ENCODE measurements around the gene CPT1B. TPM values are rescaled to one million over a fixed set of nuclear protein-coding genes. Genes with fewer than 3 reads are reported as not detected.

Gene CPT1B
- total RNA-seq, 1 donor from 2014 or later = 32.2 TPM

- ChIA-PET POLR2A (interaction anchor here (0.9 to 16.7 kb wide), 8 partner anchors 10 to 81 kb away, joined by 5 to 946 read pairs (median 18); partner anchors contain the start of genes CHKB, LMF2, NCAPH2 and SCO2), CTCF (interaction anchor here (0.9 to 1.9 kb wide), 7 partner anchors 10 to 297 kb away, joined by 3 to 15 read pairs (median 8); partner anchors contain the start of genes SCO2 and SYCE3)
- Mint-ChIP-seq H3K27ac (peak overlapping the region; percentile 71), H3K27me3 (no peaks in the 10 kb centered on the region), H3K4me1 (peaks cover 35% of the 10 kb centered on the region), H3K36me3 (ENCODE audit: low read depth) (no peaks in the 10 kb centered on the region), H3K4me3 (peak overlapping the region; percentile 75), H3K9me3 (no peaks in the 10 kb centered on the region)
- TF ChIP-seq CTCF (IDR thresholded peaks at IDR 0.05) = no peak
- intact Hi-C loops (cut with micrococcal nuclease) = loop anchor here (1.0 to 10.0 kb wide), 2 partner anchors 13 to 584 kb away; partner anchors contain the start of genes PIM3 and SYCE3
- ATAC-seq (ENCODE audit: low read depth) = peak; percentile 25
- peak; percentile 26 for DNase-seq
These were observed 29.1 kb downstream of the CPT1B start for GRCh38 chr22:50548921-50549790.

GRCh38 chr22:50548040-50548920, 29.9 kb downstream of the CPT1B start:
- DNase-seq = peak; percentile 60
- H3K27me3 Mint-ChIP-seq = no peaks in the 10 kb centered on the region
- H3K4me1 Mint-ChIP-seq = peaks cover 35% of the 10 kb centered on the region
- ChIA-PET POLR2A (interaction anchor here (0.7 to 16.7 kb wide), 15 partner anchors 9 to 80 kb away, joined by 3 to 946 read pairs (median 6); partner anchors contain the start of genes CHKB, LMF2, NCAPH2 and SCO2), CTCF (interaction anchor here (0.9 to 1.9 kb wide), 7 partner anchors 9 to 296 kb away, joined by 3 to 15 read pairs (median 8); partner anchors contain the start of genes SCO2 and SYCE3)
- intact Hi-C loops (cut with micrococcal nuclease) = loop anchor here (1.0 to 10.0 kb wide), 2 partner anchors 14 to 583 kb away; partner anchors contain the start of genes PIM3 and SYCE3
- TF ChIP-seq CTCF (IDR thresholded peaks at IDR 0.05) = no peak
- H3K4me3 Mint-ChIP-seq = peak overlapping the region; percentile 57
- peak overlapping the region; percentile 65 for H3K27ac Mint-ChIP-seq
- no peaks in the 10 kb centered on the region for H3K36me3 Mint-ChIP-seq (ENCODE audit: low read depth)
- H3K9me3 Mint-ChIP-seq = no peaks in the 10 kb centered on the region
- ATAC-seq (ENCODE audit: low read depth) = peak; percentile 45

- ATAC-seq (ENCODE audit: low read depth) (no peak), DNase-seq (no peak)
- Mint-ChIP-seq H3K4me1 (peaks cover 39% of the 10 kb centered on the region), H3K27me3 (no peaks in the 10 kb centered on the region), H3K4me3 (no peak overlapping the region), H3K36me3 (ENCODE audit: low read depth) (peaks cover 3% of the 10 kb centered on the region), H3K27ac (no peak overlapping the region), H3K9me3 (peaks cover 2% of the 10 kb centered on the region)
- intact Hi-C loops (cut with micrococcal nuclease) = loop anchor here (10.0 kb wide), 1 partner anchor 583 kb away; the partner anchor contains the start of gene PIM3
- ChIA-PET POLR2A (interaction anchor here (0.8 to 16.7 kb wide), 13 partner anchors 8 to 79 kb away, joined by 3 to 946 read pairs (median 8); partner anchors contain the start of genes CHKB, LMF2, NCAPH2 and SCO2), CTCF (interaction anchor here (1.1 to 1.9 kb wide), 4 partner anchors 16 to 74 kb away, joined by 3 to 14 read pairs (median 8); partner anchors contain the start of genes SCO2 and SYCE3)
- no peak for TF ChIP-seq CTCF (IDR thresholded peaks at IDR 0.05)
These were observed 30.8 kb downstream of the CPT1B start for GRCh38 chr22:50547263-50547985.

- intact Hi-C loops (cut with micrococcal nuclease) = loop anchor here (10.0 kb wide), 1 partner anchor 582 kb away; the partner anchor contains the start of gene PIM3
- ATAC-seq (ENCODE audit: low read depth) = no peak
- peaks cover 47% of the 10 kb centered on the region for H3K4me1 Mint-ChIP-seq
- no peak for TF ChIP-seq CTCF (IDR thresholded peaks at IDR 0.05)
- ChIA-PET POLR2A (interaction anchor here (1.5 to 16.7 kb wide), 4 partner anchors 16 to 76 kb away, joined by 5 to 946 read pairs (median 18); partner anchors contain the start of genes CHKB, SCO2 and TYMP), CTCF (interaction anchor here (0.6 to 1.5 kb wide), 2 partner anchors 11 to 21 kb away, joined by 4 to 6 read pairs; partner anchors contain the start of gene SCO2)
- H3K4me3 Mint-ChIP-seq = no peak overlapping the region
- H3K27ac Mint-ChIP-seq = no peak overlapping the region
- peaks cover 7% of the 10 kb centered on the region for H3K36me3 Mint-ChIP-seq (ENCODE audit: low read depth)
- no peaks in the 10 kb centered on the region for H3K27me3 Mint-ChIP-seq
- DNase-seq = no peak
- H3K9me3 Mint-ChIP-seq = peaks cover 2% of the 10 kb centered on the region
These were observed 31.6 kb downstream of the CPT1B start for GRCh38 chr22:50546326-50547262.

Measured in activated B cell treated with CpG ODN at 0.5 μM for 24 hours (primary cell).